Endothelial cell of umbilical vein (primary cell): Measurements from ENCODE around the gene HID1. TPM values are rescaled to one million over a fixed set of nuclear protein-coding genes. Genes with fewer than 3 reads are reported as not detected.

ENCODE experiments used
- BruUV-seq: library from RNA; stranded (reverse); fragments of 400-500 nt; replicated peaks from 2 replicates; lab custom pipeline; 2021; lab: Mats Ljungman, UMichigan
- CTCF ChIA-PET: fragments of 300-600, 350-600 bp; sonication (Branson Sonifier 250); formaldehyde crosslinking; loops from one replicate; lab custom pipeline; 2021; ENCODE audit warnings: antibody characterized with exemption, inconsistent platforms; lab: Charles Lee
- POLR2A ChIA-PET: fragments of 300-600, 350-600 bp; sonication (Branson Sonifier 250); formaldehyde crosslinking; loops from one replicate; lab custom pipeline; 2021; ENCODE audit warnings: antibody characterized with exemption, inconsistent platforms; lab: Charles Lee
- DNase-seq: peaks from one replicate; pipeline ENCODE4 v3.0.0-alpha.2; 2011; ENCODE audit warnings: low read depth, low spot score
- FAIRE-seq: peaks from 2 replicates; lab custom pipeline; 2011; peaks lifted over from hg19 to GRCh38; lab: Jason Lieb, UNC
- H2AFZ ChIP-seq: 2 replicates; pipeline ENCODE4 v1.6.0; 2012; ENCODE audit warnings: low read depth, low read length, control low read depth, inconsistent platforms
- H3K27ac ChIP-seq: 2 replicates; pipeline ENCODE4 v1.5.1; 2011; ENCODE audit warnings: low read depth, mild to moderate bottlenecking, control low read depth, low read length, moderate library complexity; ENCODE audit not compliant: insufficient read depth
- H3K27me3 ChIP-seq, 2 experiments: 2 replicates each; pipeline versions ENCODE4 v1.6.0 to v1.6.1; 2011; ENCODE audit warnings: low read length in 2 of 2, mixed read lengths in 1 of 2; ENCODE audit not compliant: control insufficient read depth in 2 of 2, insufficient read depth in 2 of 2
- H3K36me3 ChIP-seq, 2 experiments: 2 replicates in 1 of 2; 3 replicates in 1 of 2; pipeline ENCODE4 v1.5.1; 2011; ENCODE audit warnings: low read length in 2 of 2, mild to moderate bottlenecking in 1 of 2, moderate library complexity in 1 of 2; ENCODE audit not compliant: control insufficient read depth in 2 of 2, insufficient read depth in 2 of 2; ENCODE audit errors: extremely low read depth in 1 of 2
- H3K4me1 ChIP-seq: 3 replicates; pipeline ENCODE4 v1.5.1; 2011; ENCODE audit warnings: mild to moderate bottlenecking, low read length; ENCODE audit not compliant: control insufficient read depth, insufficient read depth; ENCODE audit errors: extremely low read depth
- H3K4me2 ChIP-seq: 2 replicates; pipeline ENCODE4 v1.6.1; 2011; ENCODE audit warnings: low read length, control low read depth, mixed read lengths; ENCODE audit not compliant: insufficient read depth
- H3K4me3 ChIP-seq, 3 experiments: fragments of 200-600 bp in 1 of 3; sonication (generic), shearing (Covaris generic) in 1 of 3; replicated peaks in 1 of 3; 2 replicates each; pipeline ENCODE4 v1.5.1; 2011 to 2016; ENCODE audit warnings: control low read depth in 3 of 3, low read length in 3 of 3, mild to moderate bottlenecking in 2 of 3, inconsistent platforms in 1 of 3, low read depth in 1 of 3, moderate library complexity in 1 of 3; ENCODE audit not compliant: insufficient read depth in 1 of 3
- H3K79me2 ChIP-seq: 2 replicates; pipeline ENCODE4 v1.6.0; 2012; ENCODE audit warnings: low read length, inconsistent platforms; ENCODE audit not compliant: control insufficient read depth, insufficient read depth
- H3K9ac ChIP-seq: replicated peaks from 2 replicates; pipeline ENCODE3; 2011; ENCODE audit warnings: low read length, control low read depth; ENCODE audit not compliant: insufficient read depth; ENCODE audit errors: extremely low read depth
- H3K9me1 ChIP-seq: replicated peaks from 3 replicates; pipeline ENCODE4 v1.6.0; 2011; ENCODE audit warnings: mild to moderate bottlenecking, low read length; ENCODE audit not compliant: control insufficient read depth, insufficient read depth; ENCODE audit errors: extremely low read depth
- H3K9me3 ChIP-seq: replicated peaks from 2 replicates; pipeline ENCODE4 v1.5.1; 2012; ENCODE audit warnings: low read length, inconsistent platforms; ENCODE audit not compliant: control insufficient read depth, insufficient read depth
- H4K20me1 ChIP-seq: replicated peaks from 2 replicates; pipeline ENCODE3; 2011; ENCODE audit warnings: mild to moderate bottlenecking, low read length; ENCODE audit not compliant: control insufficient read depth, insufficient read depth; ENCODE audit errors: extremely low read depth
- CTCF ChIP-seq, 2 donors: IDR thresholded peaks; 1 replicate in 1 of 2; 2 replicates in 1 of 2; pipeline ENCODE4 v1.5.1; 2011; ENCODE audit warnings: low read length in 2 of 2, mild to moderate bottlenecking in 2 of 2, moderate library complexity in 2 of 2, control low read depth in 1 of 2, inconsistent platforms in 1 of 2, low read depth in 1 of 2; ENCODE audit not compliant: insufficient read depth in 1 of 2; ENCODE audit errors: extremely low read depth in 1 of 2
- EZH2 ChIP-seq: IDR thresholded peaks from 2 replicates; pipeline ENCODE4 v1.6.1; 2012; ENCODE audit warnings: borderline replicate concordance, low read depth, mild to moderate bottlenecking, moderate library complexity, low read length, inconsistent platforms; ENCODE audit not compliant: severe bottlenecking
- dilution Hi-C: fragments of 300-500 bp; cut with MboI; formaldehyde crosslinking; loops from one replicate; pipeline ENCODE4 v1.15.0; 2019; ENCODE audit warnings: low sequenced_read_pairs; ENCODE audit not compliant: extremely low pct_ligation_motif_present
- intact Hi-C: fragments of 100-400 bp; cut with micrococcal nuclease; formaldehyde crosslinking; loops from one replicate; pipeline ENCODE4 v1.10.0; 2022
- polyA plus RNA-seq, 4 experiments: library from polyadenylated mRNA; depleted of rRNA in 3 of 4; stranded (reverse) in 3 of 4; unstranded in 1 of 4; fragments of >200 nt; gene quantifications; 2 replicates each; pipeline versions ENCODE4 v1.2.1 to v1.2.3, GENCODE V29; 2011 to 2012; ENCODE audit warnings: missing spikeins in 1 of 4
- total RNA-seq: library from RNA; stranded (reverse); gene quantifications from 2 replicates; pipeline ENCODE4 v1.2.3, GENCODE V29; 2021

HID1 gene
- total and polyA plus RNA-seq, 2 donors (not counting 3 experiments of a cell fraction or from before 2014, with no cell fraction given) = 41.4 to 53.3 TPM

DNA sequence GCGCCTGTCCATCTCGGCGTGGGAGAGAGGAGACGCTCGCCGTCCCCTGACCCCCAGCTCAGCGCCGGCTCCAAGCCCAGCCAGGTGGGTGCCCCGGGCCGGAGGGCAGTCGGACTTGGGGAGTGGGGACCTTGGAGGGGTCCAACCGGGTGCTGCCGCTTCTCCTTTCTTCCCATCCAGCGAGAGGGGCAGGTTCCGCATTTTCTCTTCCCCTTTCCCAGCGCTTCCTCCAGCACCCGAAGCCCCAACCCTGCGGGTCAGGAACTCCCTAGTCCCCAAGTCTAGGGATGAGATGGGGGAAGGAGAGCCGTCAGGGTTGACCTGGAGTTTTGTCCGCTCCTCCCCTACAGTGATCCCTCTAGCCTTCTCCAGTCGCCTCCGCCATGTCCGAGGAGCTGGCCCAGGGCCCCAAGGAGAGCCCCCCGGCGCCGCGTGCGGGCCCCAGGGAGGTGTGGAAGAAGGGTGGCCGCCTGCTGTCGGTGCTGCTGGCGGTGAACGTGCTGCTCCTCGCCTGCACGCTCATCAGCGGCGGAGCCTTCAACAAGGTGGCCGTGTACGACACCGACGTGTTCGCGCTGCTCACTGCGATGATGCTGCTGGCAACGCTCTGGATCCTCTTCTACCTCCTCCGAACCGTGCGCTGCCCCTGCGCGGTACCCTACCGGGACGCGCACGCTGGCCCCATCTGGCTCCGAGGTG is 48.2 kb downstream of the HID1 start, which contains the start of gene OTOP2:
Gene OTOP2, plus strand, starts transcription at position 24 of the 699 bp plus-strand sequence. Its CDS starts 360 bp downstream, at position 384.
- H3K4me1 ChIP-seq = peaks cover 4% of the 10 kb centered on the region
- no peaks in the 10 kb centered on the region for H4K20me1 ChIP-seq
- no peaks in the 10 kb centered on the region for H3K36me3 ChIP-seq
- H3K9me3 ChIP-seq = no peaks in the 10 kb centered on the region
- H3K4me3 ChIP-seq = no peak within 1 kb of the TSS
- no peaks in the 10 kb centered on the region for H3K9me1 ChIP-seq
- peak; percentile 87 for TF ChIP-seq EZH2
- TF ChIP-seq CTCF (IDR thresholded peaks at IDR 0.05; ENCODE audit: extremely low read depth in 1 of 2, insufficient read depth in 1 of 2, low read depth in 1 of 2, low read length in 2 of 2) = no peak
- ChIA-PET POLR2A (no interaction called here), CTCF (interaction anchor here (0.6 to 3.0 kb wide), 14 partner anchors 11 to 347 kb away, joined by 3 to 58 read pairs (median 3); partner anchors contain the start of gene MIF4GD)
- H2AFZ ChIP-seq = peak within 1 kb of the TSS; percentile 23
- H3K27ac ChIP-seq = no peak within 1 kb of the TSS
- dilution Hi-C loops (no loop called here), intact Hi-C loops (loop anchor here (5.0 kb wide), 1 partner anchor 278 kb away; no protein-coding TSS in a partner anchor)
- H3K9ac ChIP-seq = no peak within 1 kb of the TSS
- FAIRE-seq (no peak), DNase-seq (no peak)
- peak within 1 kb of the TSS; percentile 13 for H3K4me2 ChIP-seq
- H3K79me2 ChIP-seq = no peaks in the 10 kb centered on the region
- peaks cover 44 to 45% of the 10 kb centered on the region in 2 experiments for H3K27me3 ChIP-seq
- BruUV-seq = no TSS peak
